H9 (cell line): ENCODE measurements around the gene CENPH. TPM values are rescaled to one million over a fixed set of nuclear protein-coding genes. Genes with fewer than 3 reads are reported as not detected.

Experiments used
- DNase-seq: peaks from one replicate; pipeline ENCODE4 v3.0.0-alpha.2; 2017
- H2AFZ ChIP-seq: one replicate; pipeline ENCODE4 v1.6.1; 2013; ENCODE audit warnings: mild to moderate bottlenecking, low read length, control low read depth, moderate library complexity
- H2AK5ac ChIP-seq: 2 replicates; pipeline ENCODE4 v1.6.1; 2013; ENCODE audit warnings: low read length, control low read depth, mixed read lengths; ENCODE audit not compliant: insufficient read length
- H2BK120ac ChIP-seq: one replicate; pipeline ENCODE4 v1.6.1; 2013; ENCODE audit warnings: low read depth, mild to moderate bottlenecking, low read length, control low read depth, inconsistent platforms; ENCODE audit not compliant: poor library complexity, severe bottlenecking
- H2BK12ac ChIP-seq: 2 replicates; pipeline ENCODE4 v1.6.1; 2013; ENCODE audit warnings: low read length, control low read depth, mixed read lengths, low read depth; ENCODE audit not compliant: insufficient read length
- H2BK15ac ChIP-seq: 2 replicates; pipeline ENCODE4 v1.6.1; 2013; ENCODE audit warnings: low read depth, low read length, control low read depth
- H2BK20ac ChIP-seq: one replicate; pipeline ENCODE4 v1.6.1; 2013; ENCODE audit warnings: low read depth, mild to moderate bottlenecking, low read length, control low read depth, inconsistent platforms; ENCODE audit not compliant: poor library complexity, severe bottlenecking
- H2BK5ac ChIP-seq: 2 replicates; pipeline ENCODE4 v1.6.1; 2013; ENCODE audit warnings: low read length, control low read depth, mixed read lengths; ENCODE audit not compliant: insufficient read length
- H3K14ac ChIP-seq: 2 replicates; pipeline ENCODE4 v1.6.1; 2013; ENCODE audit warnings: low read length, control low read depth; ENCODE audit not compliant: insufficient read depth
- H3K18ac ChIP-seq: 2 replicates; pipeline ENCODE4 v1.6.1; 2013; ENCODE audit warnings: low read depth, mild to moderate bottlenecking, mixed read lengths, low read length, control low read depth; ENCODE audit not compliant: insufficient read length
- H3K23ac ChIP-seq: 2 replicates; pipeline ENCODE4 v1.6.1; 2013; ENCODE audit warnings: low read length, control low read depth, mixed read lengths, low read depth; ENCODE audit not compliant: insufficient read length
- H3K23me2 ChIP-seq: 2 replicates; pipeline ENCODE4 v1.6.1; 2013; ENCODE audit warnings: low read depth, mild to moderate bottlenecking, mixed read lengths, low read length, control low read depth; ENCODE audit not compliant: insufficient read length, poor library complexity, severe bottlenecking
- H3K27ac ChIP-seq: 2 replicates; pipeline ENCODE4 v1.5.1; 2013; ENCODE audit warnings: low read length, control low read depth, mixed read lengths, low read depth; ENCODE audit not compliant: insufficient read length
- H3K27me3 ChIP-seq: 2 replicates; pipeline ENCODE4 v1.6.1; 2013; ENCODE audit warnings: low read length, control low read depth, inconsistent platforms; ENCODE audit not compliant: insufficient read depth
- H3K4ac ChIP-seq: 2 replicates; pipeline ENCODE4 v1.6.1; 2013; ENCODE audit warnings: low read depth, mild to moderate bottlenecking, control low read depth, inconsistent platforms, low read length, moderate library complexity
- H3K4me1 ChIP-seq: 2 replicates; pipeline ENCODE4 v1.6.1; 2013; ENCODE audit warnings: low read length, control low read depth, inconsistent platforms; ENCODE audit not compliant: insufficient read depth
- H3K4me2 ChIP-seq: 2 replicates; pipeline ENCODE4 v1.6.1; 2013; ENCODE audit warnings: low read length, control low read depth, mixed read lengths; ENCODE audit not compliant: insufficient read length, insufficient read depth
- H3K56ac ChIP-seq: 2 replicates; pipeline ENCODE4 v1.6.1; 2013; ENCODE audit warnings: low read depth, mild to moderate bottlenecking, mixed read lengths, low read length, control low read depth; ENCODE audit not compliant: insufficient read length
- H3K79me1 ChIP-seq: 2 replicates; pipeline ENCODE4 v1.6.1; 2013; ENCODE audit warnings: low read depth, mild to moderate bottlenecking, moderate library complexity, low read length, control low read depth, inconsistent platforms; ENCODE audit not compliant: insufficient read depth, poor library complexity, severe bottlenecking
- H3K79me2 ChIP-seq: 2 replicates; pipeline ENCODE4 v1.6.1; 2013; ENCODE audit warnings: low read length, control low read depth, inconsistent platforms; ENCODE audit not compliant: insufficient read depth
- H3K9ac ChIP-seq: 2 replicates; pipeline ENCODE4 v1.6.1; 2013; ENCODE audit warnings: low read length, control low read depth, mixed read lengths; ENCODE audit not compliant: insufficient read length; ENCODE audit errors: extremely low read depth
- H3K9me3 ChIP-seq: one replicate; pipeline ENCODE4 v1.6.1; 2013; ENCODE audit warnings: low read depth, low read length, inconsistent platforms; ENCODE audit not compliant: control insufficient read depth
- H3T11ph ChIP-seq: one replicate; pipeline ENCODE4 v1.6.1; 2013; ENCODE audit warnings: mild to moderate bottlenecking, low read length, control low read depth, inconsistent platforms
- H4K20me1 ChIP-seq: one replicate; pipeline ENCODE4 v1.6.1; 2013; ENCODE audit not compliant: control insufficient read depth, insufficient read length, insufficient read depth
- H4K5ac ChIP-seq: 2 replicates; pipeline ENCODE4 v1.6.1; 2013; ENCODE audit warnings: low read depth, mild to moderate bottlenecking, mixed read lengths, low read length, control low read depth; ENCODE audit not compliant: insufficient read length
- H4K8ac ChIP-seq: replicated peaks from 2 replicates; pipeline ENCODE4 v1.6.1; 2013; ENCODE audit warnings: low read length, control low read depth, mixed read lengths, low read depth; ENCODE audit not compliant: insufficient read length
- H4K91ac ChIP-seq: 2 replicates; pipeline ENCODE4 v1.6.1; 2013; ENCODE audit warnings: low read depth, mild to moderate bottlenecking, moderate library complexity, mixed read lengths, low read length, control low read depth; ENCODE audit not compliant: insufficient read length
- H3K27ac Mint-ChIP-seq, 3 experiments: 2 replicates in 2 of 3; 3 replicates in 1 of 3; pipeline ENCODE4 v1.8.0; 2020 to 2021; ENCODE audit warnings: mixed read lengths in 3 of 3, mild to moderate bottlenecking in 1 of 3, moderate library complexity in 1 of 3
- H3K27me3 Mint-ChIP-seq: 2 replicates; pipeline ENCODE4 v1.8.0; 2021; ENCODE audit warnings: low read depth, mild to moderate bottlenecking, moderate library complexity, mixed read lengths
- H3K36me3 Mint-ChIP-seq, 3 experiments: 2 replicates in 2 of 3; 3 replicates in 1 of 3; pipeline ENCODE4 v1.8.0; 2020 to 2021; ENCODE audit warnings: low read depth in 3 of 3, mixed read lengths in 3 of 3; ENCODE audit not compliant: insufficient read depth in 1 of 3
- H3K4me1 Mint-ChIP-seq, 2 experiments: 2 replicates each; pipeline ENCODE4 v1.8.0; 2020; ENCODE audit warnings: mixed read lengths in 2 of 2
- H3K4me3 Mint-ChIP-seq, 2 experiments: 2 replicates in 1 of 2; 3 replicates in 1 of 2; pipeline ENCODE4 v1.8.0; 2020 to 2021; ENCODE audit warnings: mild to moderate bottlenecking in 2 of 2, mixed read lengths in 2 of 2, moderate library complexity in 1 of 2
- H3K9me3 Mint-ChIP-seq, 2 experiments: 2 replicates in 1 of 2; 3 replicates in 1 of 2; pipeline ENCODE4 v1.8.0; 2020; ENCODE audit warnings: mild to moderate bottlenecking in 2 of 2, mixed read lengths in 2 of 2, moderate library complexity in 1 of 2
- CTCF ChIP-seq: fragments of 200-600 bp; sonication (generic); conservative IDR thresholded peaks from 3 replicates; pipeline ENCODE4 v1.8.0; 2021; ENCODE audit warnings: antibody characterized with exemption, mild to moderate bottlenecking
- WGBS: extraction: QIAGEN DNeasy Blood & Tissue Kit; methylation state at CpG from one replicate; pipeline ENCODE4 v1.1.7; 2013; ENCODE audit warnings: missing lambda C conversion rate, low lambda C conversion rate, mixed read lengths; ENCODE audit not compliant: insufficient read length; ENCODE audit errors: extremely low coverage; 5-methylcytosine and 5-hydroxymethylcytosine counted together
- total RNA-seq: library from RNA; stranded (reverse); gene quantifications from 2 replicates; pipeline ENCODE4 v1.2.1, GENCODE V29; 2021

Gene CENPH
- total RNA-seq, 1 experiment from 2014 or later, result 82.8 TPM

DNA sequence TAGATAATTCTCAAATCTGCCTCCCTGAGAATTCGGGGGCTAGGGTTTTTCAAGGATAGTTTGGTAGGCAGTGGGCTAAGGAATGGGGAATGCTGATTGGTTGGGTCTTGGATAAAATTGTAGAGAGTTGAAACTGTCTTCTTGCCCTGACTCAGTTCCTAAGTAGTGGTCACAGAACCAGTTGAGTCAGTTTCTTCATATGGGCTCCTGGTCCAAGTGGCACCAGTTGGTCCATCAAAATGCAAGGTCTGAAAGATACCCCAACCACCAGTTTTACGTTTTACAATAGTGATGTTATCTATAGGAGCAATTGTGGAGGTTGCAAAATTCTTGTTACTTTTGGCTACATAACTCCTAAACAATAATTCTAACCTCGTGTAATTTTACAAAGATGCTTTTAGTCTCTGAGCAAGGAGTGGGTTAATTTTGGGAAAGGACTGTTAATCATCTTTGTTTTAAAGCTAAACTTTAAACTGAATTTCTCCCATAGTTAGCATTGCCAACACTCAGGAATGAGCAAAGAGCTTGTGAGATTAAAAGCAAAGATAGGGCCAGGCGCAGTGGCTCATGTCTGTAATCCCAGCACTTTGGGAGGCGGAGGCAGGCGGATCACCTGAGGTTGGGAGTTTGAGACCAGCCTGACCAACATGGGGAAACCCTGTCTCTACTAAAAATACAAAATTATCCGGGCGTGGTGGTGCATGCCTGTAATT lies 53.0 kb downstream of the CENPH start:
- TF ChIP-seq CTCF, result no peak
- no peak overlapping the region for H4K8ac ChIP-seq
- no peak overlapping the region for H2BK120ac ChIP-seq
- no peak overlapping the region for H2AK5ac ChIP-seq
- no peak overlapping the region for H3K14ac ChIP-seq
- H3K79me2 ChIP-seq, result peaks cover 14% of the 10 kb centered on the region; the same call in 1 of the 2 replicates
- H3K18ac ChIP-seq, result no peak overlapping the region
- H3K27me3 ChIP-seq, result no peaks in the 10 kb centered on the region
- peaks cover 0 to 4% of the 10 kb centered on the region in 2 experiments; a peak in 2 of 4 replicates for H3K4me1 Mint-ChIP-seq
- no peak overlapping the region for H3K56ac ChIP-seq
- no peak overlapping the region for H3K4me3 Mint-ChIP-seq
- H3K27ac ChIP-seq, result no peak overlapping the region
- H3K4me2 ChIP-seq, result no peak overlapping the region
- no peaks in the 10 kb centered on the region for H3K4me1 ChIP-seq
- no peak overlapping the region for H4K5ac ChIP-seq
- peaks cover 28 to 43% (median 39%) of the 10 kb centered on the region in 3 experiments for H3K36me3 Mint-ChIP-seq
- 0 out of 7 replicates have a peak overlapping the region, but pooled peaks of 1 of the 3 experiments have one; percentile 48 for H3K27ac Mint-ChIP-seq
- no peak overlapping the region for H2BK12ac ChIP-seq
- H3K23ac ChIP-seq, result no peak overlapping the region
- WGBS, result no CpG with 5 or more reads among the region's 8 CpGs
- H3K23me2 ChIP-seq, result no peaks in the 10 kb centered on the region
- no peak overlapping the region for H2BK15ac ChIP-seq
- no peak for DNase-seq
- H4K20me1 ChIP-seq, result no peaks in the 10 kb centered on the region
- H3K27me3 Mint-ChIP-seq, result no peaks in the 10 kb centered on the region
- H2BK20ac ChIP-seq, result no peak overlapping the region
- no peak overlapping the region for H3K4ac ChIP-seq
- H3K9ac ChIP-seq, result no peak overlapping the region
- H2BK5ac ChIP-seq, result no peak overlapping the region
- H3K79me1 ChIP-seq, result peaks cover 5% of the 10 kb centered on the region
- no peaks in the 10 kb centered on the region for H3K9me3 ChIP-seq
- H4K91ac ChIP-seq, result no peak overlapping the region
- no peaks in the 10 kb centered on the region; a peak in 1 of 5 replicates for H3K9me3 Mint-ChIP-seq
- no peak overlapping the region for H3T11ph ChIP-seq
- no peak overlapping the region for H2AFZ ChIP-seq
